Suprapubic skin (tissue), 4 donors: ENCODE results near the gene CSPG4. TPM values are rescaled to one million over a fixed set of nuclear protein-coding genes. Genes with fewer than 3 reads are reported as not detected.

ENCODE experiments used
- DNase-seq, 2 donors: peaks; one replicate each; pipeline ENCODE4 v3.0.0-alpha.2; 2019; ENCODE audit warnings: low spot score in 2 of 2
- H3K27ac ChIP-seq: fragments of 200-600 bp; sonication (generic); one replicate; pipeline ENCODE4 v1.5.1; 2019
- H3K27me3 ChIP-seq: fragments of 200-600 bp; sonication (generic); one replicate; pipeline ENCODE4 v1.5.1; 2019
- H3K36me3 ChIP-seq: fragments of 200-600 bp; sonication (generic); one replicate; pipeline ENCODE4 v1.5.1; 2019
- H3K4me1 ChIP-seq: fragments of 200-600 bp; sonication (generic); one replicate; pipeline ENCODE4 v1.5.1; 2019
- H3K4me3 ChIP-seq: fragments of 200-600 bp; sonication (generic); one replicate; pipeline ENCODE4 v1.5.1; 2019; ENCODE audit warnings: mild to moderate bottlenecking
- H3K9me3 ChIP-seq: fragments of 200-600 bp; sonication (generic); one replicate; pipeline ENCODE4 v1.5.1; 2019
- EP300 ChIP-seq: sonication (generic); formaldehyde crosslinking; IDR thresholded peaks from one replicate; pipeline ENCODE4 v1.6.1; 2017; ENCODE audit warnings: antibody characterized with exemption
- POLR2A ChIP-seq, 2 donors: fragments of 450-650 bp; IDR thresholded peaks; one replicate each; pipeline ENCODE4 v1.6.1; 2017; ENCODE audit warnings: antibody characterized with exemption in 2 of 2, mild to moderate bottlenecking in 2 of 2, moderate library complexity in 2 of 2
- POLR2AphosphoS5 ChIP-seq, 3 donors: sonication (generic); formaldehyde crosslinking; IDR thresholded peaks; one replicate each; pipeline ENCODE4 v1.6.1; 2017; ENCODE audit warnings: antibody characterized with exemption in 3 of 3
- WGBS: methylation state at CpG from one replicate; pipeline ENCODE4 v1.1.5; 2018; 5-methylcytosine and 5-hydroxymethylcytosine counted together
- total RNA-seq, 4 donors: library from RNA; depleted of rRNA; stranded (reverse); fragments of >200 nt; gene quantifications; one replicate each; pipeline ENCODE4 v1.1.0, GENCODE V29; 2016
- TF ChIP-seq, protein P1 (sequence below), 2 donors: fragments of 200-600 bp in 1 of 2; fragments of 450-650 bp in 1 of 2; sonication (generic) in 1 of 2; IDR thresholded peaks; one replicate each; pipeline ENCODE4 v1.5.1; 2016 to 2019; ENCODE audit warnings: antibody characterized with exemption in 2 of 2, mild to moderate bottlenecking in 1 of 2, moderate library complexity in 1 of 2

CSPG4 gene
- total RNA-seq, 4 donors from 2014 or later, result 12.8 to 19.7 (median 14.0) TPM

DNA sequence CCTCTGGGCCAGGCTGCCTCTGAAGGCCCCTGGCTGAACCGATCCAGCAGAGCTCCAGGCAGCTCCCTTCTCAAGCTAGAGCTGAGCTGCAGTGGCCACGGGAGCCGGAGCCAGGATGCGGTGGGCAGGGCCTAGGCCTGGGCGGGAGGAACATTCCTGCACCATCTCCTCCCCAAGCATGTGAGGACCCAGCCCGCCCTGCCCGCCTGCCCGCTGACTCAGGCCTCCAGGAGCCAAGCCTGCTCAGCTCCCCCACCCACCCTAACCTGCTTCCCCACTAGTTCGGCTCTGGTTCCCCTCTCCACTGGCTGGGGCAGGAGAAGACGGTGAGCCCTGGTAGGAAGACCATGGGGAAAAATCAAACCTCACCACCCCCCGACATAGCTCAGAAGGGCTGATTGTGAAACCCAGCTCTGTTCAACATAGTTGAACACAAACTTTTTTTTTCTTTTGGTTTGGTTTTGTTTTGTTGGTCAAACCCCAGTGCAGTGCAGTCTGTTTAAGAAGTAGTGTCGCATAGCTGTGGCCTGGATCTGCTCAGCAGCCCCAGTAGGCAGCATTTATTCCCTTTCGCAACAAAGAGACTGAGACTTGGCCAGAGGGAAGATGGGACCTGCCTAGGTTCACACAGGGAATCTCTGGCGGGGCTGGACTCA lies 51.4 kb downstream of the CSPG4 start:
- H3K4me3 ChIP-seq, result no peak overlapping the region
- H3K4me1 ChIP-seq, result peaks cover 94% of the 10 kb centered on the region
- no peaks in the 10 kb centered on the region for H3K27me3 ChIP-seq
- no peaks in the 10 kb centered on the region for H3K9me3 ChIP-seq
- TF ChIP-seq EP300 (no peak), POLR2AphosphoS5 (IDR thresholded peaks at IDR 0.05) (peak in 1 of 3 donors; percentile 80)
- peak; percentile 95 to 96 for DNase-seq
- WGBS, result 33% methylated on average over 6 of the region's 14 CpGs
- peak overlapping the region; percentile 88 for H3K27ac ChIP-seq
- H3K36me3 ChIP-seq, result peaks cover 26% of the 10 kb centered on the region

DNA sequence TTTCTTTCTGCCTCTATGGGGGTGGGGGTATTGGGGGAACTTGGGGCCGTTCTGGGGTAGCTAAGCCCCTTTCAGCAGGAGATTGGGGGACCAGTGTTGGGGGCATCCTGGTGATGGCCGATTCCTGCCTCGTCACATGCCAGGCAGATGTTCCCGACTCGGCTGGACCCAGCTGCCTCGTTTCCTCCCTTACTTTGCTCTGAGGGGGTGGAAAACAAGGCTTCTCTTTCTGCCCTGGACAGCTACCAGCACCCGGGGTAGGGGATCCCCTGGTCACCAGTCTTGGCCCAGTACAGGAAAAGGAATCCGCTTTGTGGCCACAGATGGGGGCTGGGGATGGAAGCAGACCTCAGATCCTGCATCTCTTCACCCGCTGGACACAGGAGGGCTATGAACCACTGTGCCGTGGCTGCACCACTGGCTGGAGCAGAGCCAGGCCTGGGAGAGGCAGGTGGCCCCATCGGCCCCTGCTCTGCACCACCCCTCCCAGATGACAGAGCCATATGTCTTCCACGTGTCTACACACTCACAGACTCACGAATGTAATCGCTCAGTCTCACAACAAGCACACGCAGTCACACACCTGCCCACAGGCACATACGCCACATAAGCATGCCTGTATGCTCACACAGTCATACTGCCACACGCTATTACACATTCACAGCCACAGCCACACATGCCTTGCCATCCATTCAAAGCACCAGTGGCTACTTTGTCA lies 52.6 kb downstream of the CSPG4 start:
- H3K4me1 ChIP-seq, result peaks cover 94% of the 10 kb centered on the region
- DNase-seq, result peak in 1 of 2 donors; percentile 67
- TF ChIP-seq POLR2A (IDR thresholded peaks at IDR 0.05) (no peak), POLR2AphosphoS5 (IDR thresholded peaks at IDR 0.05) (no peak), EP300 (no peak)
- TF ChIP-seq, protein P1, sequence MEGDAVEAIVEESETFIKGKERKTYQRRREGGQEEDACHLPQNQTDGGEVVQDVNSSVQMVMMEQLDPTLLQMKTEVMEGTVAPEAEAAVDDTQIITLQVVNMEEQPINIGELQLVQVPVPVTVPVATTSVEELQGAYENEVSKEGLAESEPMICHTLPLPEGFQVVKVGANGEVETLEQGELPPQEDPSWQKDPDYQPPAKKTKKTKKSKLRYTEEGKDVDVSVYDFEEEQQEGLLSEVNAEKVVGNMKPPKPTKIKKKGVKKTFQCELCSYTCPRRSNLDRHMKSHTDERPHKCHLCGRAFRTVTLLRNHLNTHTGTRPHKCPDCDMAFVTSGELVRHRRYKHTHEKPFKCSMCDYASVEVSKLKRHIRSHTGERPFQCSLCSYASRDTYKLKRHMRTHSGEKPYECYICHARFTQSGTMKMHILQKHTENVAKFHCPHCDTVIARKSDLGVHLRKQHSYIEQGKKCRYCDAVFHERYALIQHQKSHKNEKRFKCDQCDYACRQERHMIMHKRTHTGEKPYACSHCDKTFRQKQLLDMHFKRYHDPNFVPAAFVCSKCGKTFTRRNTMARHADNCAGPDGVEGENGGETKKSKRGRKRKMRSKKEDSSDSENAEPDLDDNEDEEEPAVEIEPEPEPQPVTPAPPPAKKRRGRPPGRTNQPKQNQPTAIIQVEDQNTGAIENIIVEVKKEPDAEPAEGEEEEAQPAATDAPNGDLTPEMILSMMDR (IDR thresholded peaks at IDR 0.05), result no peak
- H3K27me3 ChIP-seq, result no peaks in the 10 kb centered on the region
- H3K9me3 ChIP-seq, result no peaks in the 10 kb centered on the region
- no peak overlapping the region for H3K4me3 ChIP-seq
- peaks cover 26% of the 10 kb centered on the region for H3K36me3 ChIP-seq
- 80% methylated on average over 4 of the region's 17 CpGs for WGBS
- peak overlapping the region; percentile 88 for H3K27ac ChIP-seq

GRCh38 chr15:75659141-75659771 lies 53.4 kb downstream of the CSPG4 start:
- peak in 1 of 2 donors; percentile 72 for DNase-seq
- Histone ChIP-seq H3K27ac (peak overlapping the region; percentile 88), H3K4me3 (no peak overlapping the region), H3K4me1 (peaks cover 95% of the 10 kb centered on the region), H3K9me3 (no peaks in the 10 kb centered on the region), H3K27me3 (no peaks in the 10 kb centered on the region), H3K36me3 (peaks cover 26% of the 10 kb centered on the region)
- WGBS, result 61% methylated on average over 9 of the region's 9 CpGs
- TF ChIP-seq POLR2AphosphoS5 (IDR thresholded peaks at IDR 0.05), result no peak
- TF ChIP-seq EP300, result no peak
- no peak for TF ChIP-seq POLR2A (IDR thresholded peaks at IDR 0.05)
- TF ChIP-seq, protein P1 (IDR thresholded peaks at IDR 0.05), result no peak

DNA sequence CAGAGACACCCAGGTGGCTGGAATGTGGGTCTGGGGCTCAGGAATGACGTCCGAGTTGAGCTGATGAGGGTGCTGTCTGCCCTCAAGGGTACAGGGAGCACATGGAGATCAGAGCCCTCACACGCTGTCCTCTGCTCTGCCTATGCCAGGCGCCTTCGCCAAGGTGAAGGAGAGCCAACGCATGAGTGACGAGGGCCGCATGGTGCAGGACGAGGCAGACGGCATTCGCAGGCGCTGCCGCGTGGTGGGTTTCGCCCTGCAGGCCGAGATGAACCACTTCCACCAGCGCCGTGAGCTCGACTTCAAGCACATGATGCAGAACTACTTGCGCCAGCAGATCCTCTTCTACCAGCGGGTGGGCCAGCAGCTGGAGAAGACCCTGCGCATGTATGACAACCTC lies 55.8 kb downstream of the CSPG4 start:
- no peaks in the 10 kb centered on the region for H3K9me3 ChIP-seq
- no peak overlapping the region for H3K4me3 ChIP-seq
- 93% methylated on average over 11 of the region's 22 CpGs for WGBS
- H3K36me3 ChIP-seq, result peaks cover 26% of the 10 kb centered on the region
- no peaks in the 10 kb centered on the region for H3K27me3 ChIP-seq
- H3K4me1 ChIP-seq, result peaks cover 95% of the 10 kb centered on the region
- H3K27ac ChIP-seq, result no peak overlapping the region
- DNase-seq, result no peak
- TF ChIP-seq EP300, result no peak
- no peak for TF ChIP-seq POLR2A (IDR thresholded peaks at IDR 0.05)
- TF ChIP-seq, protein P1 (IDR thresholded peaks at IDR 0.05), result no peak
- no peak for TF ChIP-seq POLR2AphosphoS5 (IDR thresholded peaks at IDR 0.05)

GRCh38 chr15:75656331-75656730 lies 56.3 kb downstream of the CSPG4 start:
- Histone ChIP-seq H3K4me1 (peaks cover 95% of the 10 kb centered on the region), H3K27ac (no peak overlapping the region), H3K36me3 (peaks cover 26% of the 10 kb centered on the region), H3K9me3 (no peaks in the 10 kb centered on the region), H3K4me3 (no peak overlapping the region), H3K27me3 (no peaks in the 10 kb centered on the region)
- 92% methylated on average over 5 of the region's 5 CpGs for WGBS
- TF ChIP-seq POLR2AphosphoS5 (IDR thresholded peaks at IDR 0.05), result no peak
- DNase-seq, result no peak

DNA sequence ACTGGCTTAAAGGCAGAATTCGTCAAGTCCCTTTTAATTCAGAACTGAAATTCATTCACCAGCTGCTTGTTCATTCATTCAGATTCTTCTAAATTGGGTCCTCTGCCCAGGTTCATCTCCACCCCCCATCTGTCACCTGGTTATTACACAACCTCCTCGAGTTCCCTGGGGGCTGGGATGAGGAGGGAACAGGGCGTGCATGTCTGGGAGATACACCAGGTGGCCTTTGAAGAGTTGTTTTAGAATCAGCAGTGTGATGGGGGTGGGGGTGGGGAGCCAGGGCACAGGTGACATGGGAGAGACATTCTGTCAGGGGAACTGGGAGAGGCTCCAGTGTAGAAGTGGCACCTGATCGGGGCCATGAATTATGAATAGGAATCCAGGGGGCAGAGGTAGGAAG lies 56.7 kb downstream of the CSPG4 start:
- H3K27me3 ChIP-seq, result no peaks in the 10 kb centered on the region
- DNase-seq, result no peak

More for the DNA sequence above, 56.7 kb downstream of the CSPG4 start:
- peaks cover 95% of the 10 kb centered on the region for H3K4me1 ChIP-seq
- WGBS, result 56% methylated on average over 4 of the region's 4 CpGs
- H3K27ac ChIP-seq, result no peak overlapping the region
- peaks cover 26% of the 10 kb centered on the region for H3K36me3 ChIP-seq
- TF ChIP-seq, protein P1 (IDR thresholded peaks at IDR 0.05), result no peak
- H3K9me3 ChIP-seq, result no peaks in the 10 kb centered on the region
- no peak overlapping the region for H3K4me3 ChIP-seq
